SH-SY5Y (cell line): Measurements from ENCODE around the gene GRB10.

ENCODE experiments used
- GATA2 ChIP-seq: IDR thresholded peaks from 2 replicates; pipeline ENCODE4 v1.6.1; 2011; ENCODE audit warnings: mild to moderate bottlenecking, low read depth, low read length
- GATA3 ChIP-seq: IDR thresholded peaks from 2 replicates; pipeline ENCODE4 v1.6.1; 2011; ENCODE audit warnings: low read depth, mild to moderate bottlenecking, low read length, moderate library complexity

GRCh38 chr7:50660040-50660829 is 122.5 kb downstream of the GRB10 start:
- TF ChIP-seq GATA2 (no peak), GATA3 (no peak)
